AML-193 (cell line): ENCODE measurements around the gene MIER1.
A peak's percentile ranks its signal among the peaks of the same experiment; 100 is the strongest.

Source experiments
- DNase-seq, 2 experiments: peaks; one replicate each; lab custom pipeline; 2025; lab: John Stamatoyannopoulos, UW

The MIER1 gene

DNA sequence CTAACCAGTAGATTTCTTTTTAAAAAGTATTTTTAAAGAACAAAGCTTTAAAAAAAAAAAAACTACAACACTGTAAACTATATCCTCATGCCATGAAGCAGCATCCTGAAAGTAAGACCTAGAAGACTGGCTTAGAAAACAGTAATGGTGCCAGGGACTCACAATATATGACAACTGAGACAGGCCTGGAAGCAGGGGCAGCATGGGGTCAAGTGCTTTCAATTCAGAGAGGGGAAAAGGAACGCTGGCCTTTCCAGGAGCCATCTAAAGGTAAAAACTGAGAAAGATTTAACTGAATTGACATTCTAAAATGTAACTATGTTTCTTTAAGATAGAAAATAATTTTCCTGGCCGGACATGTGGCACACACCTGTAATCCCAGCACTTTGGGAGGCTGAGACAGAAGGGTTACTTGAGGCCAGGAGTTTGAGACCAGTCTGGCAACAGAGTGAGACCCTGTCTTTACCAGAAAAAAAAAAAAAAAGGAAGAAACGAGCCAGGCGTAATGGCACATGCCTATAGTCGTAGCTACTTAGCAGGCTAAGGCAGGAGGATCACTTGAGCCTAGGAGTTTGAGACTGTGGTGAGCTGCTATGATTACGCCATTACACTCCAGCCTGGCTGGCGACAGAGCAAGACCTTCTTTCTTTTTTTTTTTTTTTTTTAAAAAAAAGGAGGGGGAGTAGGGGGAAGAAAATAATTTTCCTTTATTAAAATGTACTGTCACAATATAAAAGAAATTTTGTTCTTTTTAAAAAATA lies 75.0 kb downstream of the MIER1 start:
- peak; percentile 75 to 81 for DNase-seq

GRCh38 chr1:67001682-67002425 lies 77.1 kb downstream of the MIER1 start:
- no peak for DNase-seq

DNA sequence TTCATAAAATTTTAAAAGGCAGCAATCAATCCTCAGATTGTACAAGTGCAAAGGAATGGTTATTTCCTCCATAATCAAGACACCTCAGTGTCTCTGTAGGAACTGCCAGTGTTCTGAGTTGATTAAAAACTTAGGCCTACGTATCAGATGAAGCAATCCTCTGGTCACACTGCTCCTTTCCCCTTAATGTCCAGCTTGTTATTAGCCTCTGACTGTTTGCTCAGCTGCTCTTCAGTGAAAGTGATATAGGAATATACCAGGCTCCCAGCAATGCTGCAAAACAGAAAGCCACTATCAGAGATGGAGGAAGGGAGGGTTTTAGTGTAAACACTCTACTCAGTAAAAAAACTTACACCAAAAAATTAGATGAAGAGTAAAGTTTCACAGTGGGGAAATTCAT lies 79.4 kb downstream of the MIER1 start:
- no peak for DNase-seq

- no peak for DNase-seq
Observed at GRCh38 chr1:67005068-67005467, 80.3 kb downstream of the MIER1 start.

DNA sequence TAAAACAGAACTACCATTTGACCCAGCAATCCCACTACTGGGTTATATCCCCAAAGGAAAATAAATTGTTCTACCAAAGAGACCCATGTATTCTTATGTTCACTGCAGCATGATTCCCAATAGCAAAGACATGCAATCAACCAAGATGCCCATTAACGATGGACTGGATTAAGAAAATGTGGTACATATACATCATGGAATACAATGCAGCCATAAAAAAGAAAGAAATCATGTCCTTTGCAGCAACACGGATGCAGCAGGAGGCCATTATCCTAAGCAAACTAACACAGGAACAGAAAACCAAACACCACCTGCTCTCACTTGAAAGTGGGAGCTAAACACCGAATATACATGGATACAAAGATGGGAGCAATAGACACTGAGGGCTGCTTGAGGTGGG lies 85.0 kb downstream of the MIER1 start:
- DNase-seq = no peak

DNA sequence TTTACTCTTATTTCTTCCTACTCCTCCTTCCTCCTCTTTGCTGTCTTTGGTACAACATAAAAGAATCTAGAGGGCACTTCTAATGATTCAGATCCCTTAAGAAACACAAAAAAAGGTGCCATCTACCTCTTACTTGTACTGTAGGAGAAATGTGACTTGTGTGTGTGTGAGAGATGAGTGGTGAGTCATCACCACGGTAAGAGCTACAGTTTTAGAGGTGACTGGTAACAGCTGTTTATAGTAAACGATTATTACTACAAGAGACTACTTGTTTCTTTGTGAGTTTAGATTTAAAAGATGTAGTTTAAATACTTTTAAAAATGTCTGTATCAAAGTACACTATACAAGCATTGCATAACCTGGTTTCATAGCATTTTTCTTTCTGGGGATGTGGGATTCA lies 88.8 kb downstream of the MIER1 start:
- no peak for DNase-seq

- no peak for DNase-seq
Observed at GRCh38 chr1:67018574-67018973, 93.8 kb downstream of the MIER1 start.

GRCh38 chr1:67019121-67019520 lies 94.3 kb downstream of the MIER1 start:
- DNase-seq = no peak

DNA sequence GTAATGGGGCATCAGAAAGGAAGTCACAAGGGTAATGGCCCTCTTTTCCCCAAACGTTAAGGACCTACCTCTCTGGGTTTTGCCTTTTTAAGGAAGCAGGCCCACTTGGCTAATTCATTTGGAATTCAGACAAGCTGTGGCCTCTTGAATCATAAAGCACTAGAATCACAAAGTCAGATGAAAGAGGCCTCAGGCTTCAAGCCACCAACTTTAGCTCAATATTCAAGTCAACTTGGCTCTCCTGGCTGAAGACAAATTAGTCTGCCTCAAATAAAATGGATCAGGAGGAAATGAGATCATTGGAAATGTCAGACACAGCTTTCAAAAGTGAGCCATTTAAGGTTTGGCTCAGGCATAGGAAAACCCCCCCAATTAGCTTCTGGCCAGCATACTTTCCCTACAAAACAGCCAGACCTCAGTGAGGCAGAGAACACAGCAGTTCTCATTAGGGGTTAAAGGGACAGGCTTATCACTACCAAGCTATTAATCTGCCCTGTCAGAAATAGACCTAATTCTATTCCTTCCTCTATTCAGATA lies 94.9 kb downstream of the MIER1 start:
- no peak for DNase-seq

- DNase-seq = no peak
Observed at GRCh38 chr1:67020304-67020703, 95.5 kb downstream of the MIER1 start.

DNA sequence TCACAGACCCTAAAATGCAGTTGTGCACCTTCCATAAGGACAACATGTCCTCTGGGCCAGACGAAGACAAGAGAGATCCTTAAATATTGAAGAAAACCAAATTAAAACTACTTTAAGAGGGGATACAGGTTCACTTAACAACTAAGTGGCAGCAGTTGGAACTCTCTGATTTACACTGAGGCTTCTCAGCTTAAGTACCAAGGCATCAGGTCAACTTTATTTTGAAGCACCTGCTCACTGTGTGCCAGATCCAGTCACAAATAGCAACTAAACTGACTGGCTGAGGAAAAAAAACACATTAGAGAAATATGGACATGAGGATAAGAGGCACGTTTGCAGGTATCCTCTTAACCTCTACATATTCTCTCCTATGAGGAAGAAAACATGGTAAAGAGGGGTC lies 96.0 kb downstream of the MIER1 start:
- no peak for DNase-seq

GRCh38 chr1:67029472-67029871 lies 104.7 kb downstream of the MIER1 start:
- DNase-seq = no peak

DNA sequence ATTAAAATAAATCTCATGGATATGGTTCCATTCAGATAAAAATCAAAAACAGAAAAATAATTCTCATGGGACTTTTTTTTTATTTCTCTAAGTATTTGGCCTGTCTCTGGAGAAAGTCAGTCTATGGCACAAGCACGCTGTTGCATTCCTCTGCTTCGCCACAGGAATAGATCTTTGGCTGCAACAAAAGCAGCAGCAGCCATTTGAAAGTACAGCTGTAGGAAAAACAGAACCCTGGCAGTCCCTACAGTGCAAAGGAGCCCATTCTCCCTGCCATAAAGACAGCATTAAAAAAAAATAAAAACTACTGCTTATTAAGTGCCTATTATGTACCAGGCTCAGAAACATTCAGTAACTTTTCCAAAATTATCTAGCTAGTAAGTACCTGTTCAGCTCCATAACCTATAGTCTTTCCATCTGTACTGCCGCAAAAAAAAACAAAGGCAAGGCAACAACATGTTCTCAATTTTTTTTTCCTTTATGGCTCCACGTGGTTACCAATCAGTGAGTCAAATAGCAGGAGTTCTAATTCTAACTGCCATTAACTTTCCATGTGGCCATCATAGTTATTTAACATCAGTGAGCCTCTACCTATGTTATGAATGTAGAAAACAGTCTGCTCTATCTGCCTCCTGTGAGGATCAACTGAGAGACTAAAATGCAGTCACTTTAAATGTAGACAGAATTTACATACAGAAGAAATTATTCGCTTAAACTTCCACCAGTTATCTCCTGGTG lies 106.5 kb downstream of the MIER1 start:
- no peak for DNase-seq

DNA sequence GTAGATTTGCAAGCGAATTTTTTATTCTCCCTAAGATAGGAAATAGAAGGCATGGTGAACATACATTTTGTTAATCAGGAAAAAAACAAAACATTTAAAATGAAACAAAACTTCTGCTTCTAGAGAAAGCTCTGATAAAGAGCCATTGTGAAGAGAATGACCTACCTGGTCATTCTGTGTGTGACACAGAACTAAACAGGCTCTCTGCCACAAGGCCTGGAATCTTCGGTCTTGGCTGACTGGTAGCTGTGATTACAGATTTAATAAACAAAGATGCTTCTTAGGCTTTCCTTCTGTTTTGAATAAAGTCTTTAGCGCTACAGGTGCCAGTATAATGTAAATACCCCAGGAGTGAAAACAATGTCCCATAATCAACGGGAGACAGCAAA lies 107.1 kb downstream of the MIER1 start:
- no peak for DNase-seq
